HG02852 (cell line): ENCODE measurements around the gene SCCPDH.
A peak's percentile ranks its signal among the peaks of the same experiment; 100 is the strongest.
"Not testable (repeated sequence)": the region's sequence is repeated elsewhere in the genome, so short reads cannot be mapped to it uniquely, and the experiment has no call there.

Source experiments
- ATAC-seq: cut with Tn5 transposase; IDR thresholded peaks from one replicate; pipeline ENCODE4 v1.9.1; 2021; ENCODE audit warnings: mild to moderate bottlenecking, moderate library complexity; ENCODE audit not compliant: unreplicated experiment

The SCCPDH gene

GRCh38 chr1:246797597-246797996 lies 73.4 kb downstream of the SCCPDH start:
- ATAC-seq = no peak

- no peak for ATAC-seq
Measured at GRCh38 chr1:246798107-246798506, 73.9 kb downstream of the SCCPDH start.

GRCh38 chr1:246798606-246799496 lies 74.6 kb downstream of the SCCPDH start:
- no peak for ATAC-seq

GRCh38 chr1:246800356-246800755 lies 76.1 kb downstream of the SCCPDH start:
- no peak for ATAC-seq

GRCh38 chr1:246800756-246801155 lies 76.5 kb downstream of the SCCPDH start:
- no peak for ATAC-seq

- no peak for ATAC-seq
Measured at GRCh38 chr1:246801241-246802020, 77.2 kb downstream of the SCCPDH start.

- ATAC-seq = no peak
Measured at GRCh38 chr1:246803373-246803772, 79.2 kb downstream of the SCCPDH start.

GRCh38 chr1:246803883-246804282 lies 79.7 kb downstream of the SCCPDH start:
- no peak for ATAC-seq

GRCh38 chr1:246805135-246805716 lies 81.0 kb downstream of the SCCPDH start:
- no peak for ATAC-seq

GRCh38 chr1:246809473-246809872 lies 85.3 kb downstream of the SCCPDH start:
- ATAC-seq = no peak

- no peak for ATAC-seq
Measured at GRCh38 chr1:246811985-246812384, 87.8 kb downstream of the SCCPDH start.

- not testable (repeated sequence) for ATAC-seq
Measured at GRCh38 chr1:246813325-246813724, 89.1 kb downstream of the SCCPDH start.

GRCh38 chr1:246814890-246815289 lies 90.7 kb downstream of the SCCPDH start:
- no peak for ATAC-seq

- peak; percentile 79 for ATAC-seq
Measured at GRCh38 chr1:246815693-246816270, 91.6 kb downstream of the SCCPDH start.
